SK-N-MC (cell line): ENCODE measurements around the gene RTN4IP1.

Experiments used
- EZH2 ChIP-seq: fragments of 200-600 bp; sonication (generic); IDR thresholded peaks from one replicate; pipeline ENCODE4 v1.6.1; 2017; ENCODE audit warnings: antibody characterized with exemption
- FOXP2 ChIP-seq: optimal IDR thresholded peaks from 2 replicates; pipeline ENCODE3; 2011; ENCODE audit warnings: mild to moderate bottlenecking, moderate library complexity; ENCODE audit not compliant: insufficient read depth; ENCODE audit errors: extremely low read length, control extremely low read depth
- POLR2AphosphoS5 ChIP-seq: IDR thresholded peaks from 2 replicates; pipeline ENCODE4 v1.6.1; 2012; ENCODE audit warnings: mild to moderate bottlenecking, low read depth, low read length, borderline replicate concordance

- TF ChIP-seq POLR2AphosphoS5 = no peak
- TF ChIP-seq EZH2 = no peak
- no peak for TF ChIP-seq FOXP2
These were observed 78.1 kb downstream of the RTN4IP1 start for GRCh38 chr6:106551155-106551554.
